MCF 10A (cell line): ENCODE data around the gene PTPRM. TPM values are rescaled to one million over a fixed set of nuclear protein-coding genes. Genes with fewer than 3 reads are reported as not detected.

ENCODE experiments used
- Bru-seq: library from RNA; stranded (reverse); fragments of 400-500 nt; gene quantifications from one replicate; lab custom pipeline; 2021; lab: Mats Ljungman, UMichigan
- BruChase-seq, 2 experiments: library from RNA; stranded (reverse); fragments of 400-500 nt; gene quantifications; one replicate each; lab custom pipeline; 2021; lab: Mats Ljungman, UMichigan
- BruUV-seq: library from RNA; stranded (reverse); fragments of 400-500 nt; replicated peaks from 2 replicates; lab custom pipeline; 2021; lab: Mats Ljungman, UMichigan
- CTCF ChIA-PET: fragments of 300-600 bp; sonication (Branson Sonifier 250); formaldehyde crosslinking; extraction: SDS; loops from one replicate; lab custom pipeline; 2021; ENCODE audit warnings: antibody characterized with exemption, inconsistent platforms; lab: Yijun Ruan, JAX
- POLR2A ChIA-PET: fragments of 300-600, 350-650 bp; sonication (Branson Sonifier 250); formaldehyde crosslinking; extraction: SDS; loops from one replicate; lab custom pipeline; 2020; ENCODE audit warnings: antibody characterized with exemption, inconsistent platforms; lab: Yijun Ruan, JAX
- DNase-seq: peaks from one replicate; pipeline ENCODE4 v3.0.0-alpha.2; 2018; ENCODE audit not compliant: unreplicated experiment
- H3K27ac Mint-ChIP-seq: one replicate; pipeline ENCODE4 v1.8.0; 2022; ENCODE audit warnings: mild to moderate bottlenecking, low read depth, mixed read lengths; ENCODE audit not compliant: unreplicated experiment
- H3K27me3 Mint-ChIP-seq: one replicate; pipeline ENCODE4 v1.8.0; 2022; ENCODE audit warnings: mixed read lengths; ENCODE audit not compliant: insufficient read depth, unreplicated experiment
- H3K36me3 Mint-ChIP-seq: one replicate; pipeline ENCODE4 v1.8.0; 2022; ENCODE audit warnings: mild to moderate bottlenecking, moderate library complexity, mixed read lengths; ENCODE audit not compliant: insufficient read depth, unreplicated experiment
- H3K4me1 Mint-ChIP-seq: one replicate; pipeline ENCODE4 v1.8.0; 2022; ENCODE audit warnings: mixed read lengths; ENCODE audit not compliant: insufficient read depth, unreplicated experiment
- H3K4me3 Mint-ChIP-seq: one replicate; pipeline ENCODE4 v1.8.0; 2022; ENCODE audit warnings: mild to moderate bottlenecking, moderate library complexity, mixed read lengths; ENCODE audit not compliant: unreplicated experiment
- H3K9me3 Mint-ChIP-seq: one replicate; pipeline ENCODE4 v1.8.0; 2022; ENCODE audit warnings: mixed read lengths; ENCODE audit not compliant: unreplicated experiment
- CTCF ChIP-seq: fragments of 200-600 bp; IDR thresholded peaks from one replicate; pipeline ENCODE4 v1.8.0; 2022; ENCODE audit warnings: antibody characterized with exemption, mild to moderate bottlenecking; ENCODE audit not compliant: unreplicated experiment
- intact Hi-C: fragments of 100-400 bp; cut with micrococcal nuclease; formaldehyde crosslinking; loops from 2 replicates; pipeline ENCODE4 v1.14.1; 2022
- long read RNA-seq: library from polyadenylated mRNA; stranded (forward); transcript quantifications from one replicate; pipeline ENCODE4 v2.0.0, GENCODE V29; 2022
- total RNA-seq: library from RNA; stranded (reverse); gene quantifications from 2 replicates; pipeline ENCODE4 v1.2.3, GENCODE V29; 2022

PTPRM gene
- total RNA-seq (82.8 and 107 TPM in 2 replicates), Bru-seq, nascent RNA (percentile 85 among the genes with signal in this experiment), BruChase-seq, experiment 1, labeled RNA remaining after a 6-hour chase (percentile 71 among the genes with signal in this experiment), BruChase-seq, experiment 2, labeled RNA remaining after a 2-hour chase (percentile 73 among the genes with signal in this experiment)
- long read RNA-seq, partial matches to known transcripts: 20 of 83 reads
- long read RNA-seq, other reads (novel, unspliced or antisense): 63 of 83 reads

- intact Hi-C loops: loop anchor here (1.0 to 10.0 kb wide), 7 partner anchors 112 to 915 kb away; no protein-coding TSS in a partner anchor
- peak; percentile 45 for TF ChIP-seq CTCF
- CTCF ChIA-PET: interaction anchor here (0.6 to 5.9 kb wide), 77 partner anchors 9 to 1065 kb away, joined by 3 to 184 read pairs (median 4); no protein-coding TSS in a partner anchor
- Mint-ChIP-seq H3K4me1 (peaks cover 35% of the 10 kb centered on the region), H3K27ac (peak within 1 kb of the TSS; percentile 59), H3K36me3 (no peaks in the 10 kb centered on the region), H3K27me3 (no peaks in the 10 kb centered on the region), H3K9me3 (no peaks in the 10 kb centered on the region), H3K4me3 (peak within 1 kb of the TSS; percentile 81)
- peak; percentile 79 for DNase-seq
- POLR2A ChIA-PET: interaction anchor here (0.5 to 4.7 kb wide), 41 partner anchors 10 to 1285 kb away, joined by 3 to 108 read pairs (median 3); no protein-coding TSS in a partner anchor
- BruUV-seq: no TSS peak
Observed at GRCh38 chr18:7566567-7567473, at the start of gene PTPRM. Gene PTPRM (plus strand): TSS chr18:7567316. CDS start chr18:7567819, 503 bp downstream.

- Mint-ChIP-seq H3K4me1 (no peaks in the 10 kb centered on the region), H3K9me3 (no peaks in the 10 kb centered on the region), H3K4me3 (no peak overlapping the region), H3K36me3 (no peaks in the 10 kb centered on the region), H3K27ac (no peak overlapping the region), H3K27me3 (no peaks in the 10 kb centered on the region)
- CTCF ChIA-PET: interaction anchor here (0.6 to 1.5 kb wide), 4 partner anchors 10 to 134 kb away, joined by 3 to 4 read pairs (median 3); partner anchors contain the start of gene PTPRM
- no TSS peak for BruUV-seq
- DNase-seq: no peak
- intact Hi-C loops: no loop called here
- POLR2A ChIA-PET: no interaction called here
- TF ChIP-seq CTCF: no peak
Observed at GRCh38 chr18:7517852-7518251, 49.3 kb upstream of the PTPRM start.

- Mint-ChIP-seq H3K27ac (no peak overlapping the region), H3K27me3 (no peaks in the 10 kb centered on the region), H3K9me3 (no peaks in the 10 kb centered on the region), H3K4me1 (no peaks in the 10 kb centered on the region), H3K4me3 (no peak overlapping the region), H3K36me3 (no peaks in the 10 kb centered on the region)
- DNase-seq: no peak
- no peak for TF ChIP-seq CTCF
- ChIA-PET POLR2A (interaction anchor here (0.9 to 1.4 kb wide), 4 partner anchors 11 to 47 kb away, joined by 3 to 4 read pairs (median 4); partner anchors contain the start of gene PTPRM), CTCF (interaction anchor here (0.8 to 1.2 kb wide), 3 partner anchors 16 to 247 kb away, joined by 3 to 4 read pairs (median 3); no protein-coding TSS in a partner anchor)
- intact Hi-C loops: no loop called here
- BruUV-seq: no TSS peak
Observed at GRCh38 chr18:7520200-7520785, 46.8 kb upstream of the PTPRM start.
